Ovary (tissue), 9 donors: ENCODE measurements around the gene AKR1E2. TPM values are rescaled to one million over a fixed set of nuclear protein-coding genes. Genes with fewer than 3 reads are reported as not detected.

Source experiments
- DNase-seq, 5 donors: peaks; one replicate each; pipeline ENCODE4 v3.0.0-alpha.2; 2019 to 2020
- H3K27ac ChIP-seq, 2 donors: fragments of 200-600 bp; one replicate each; pipeline versions ENCODE4 v1.5.1 to v1.8.0; 2019 to 2022
- H3K27me3 ChIP-seq: fragments of 200-600 bp; one replicate; pipeline ENCODE4 v1.8.0; 2022
- H3K36me3 ChIP-seq: fragments of 200-600 bp; sonication (generic); one replicate; pipeline ENCODE4 v1.5.1; 2019
- H3K4me1 ChIP-seq: one replicate; pipeline ENCODE4 v1.8.1; 2013; ENCODE audit warnings: mild to moderate bottlenecking, moderate library complexity; ENCODE audit not compliant: insufficient read depth
- H3K4me3 ChIP-seq: fragments of 200-600 bp; sonication (generic); one replicate; pipeline ENCODE4 v1.5.1; 2017
- H3K9me3 ChIP-seq, 2 donors: fragments of 200-600 bp in 1 of 2; sonication (generic) in 1 of 2; one replicate each; pipeline versions ENCODE4 v1.5.1 to v1.8.1; 2013 to 2019; ENCODE audit warnings: mild to moderate bottlenecking in 1 of 2, moderate library complexity in 1 of 2
- EP300 ChIP-seq: sonication (generic); formaldehyde crosslinking; IDR thresholded peaks from one replicate; pipeline ENCODE4 v1.6.1; 2017; ENCODE audit warnings: antibody characterized with exemption
- POLR2A ChIP-seq: fragments of 450-650 bp; IDR thresholded peaks from one replicate; pipeline ENCODE4 v1.6.1; 2017; ENCODE audit warnings: antibody characterized with exemption, mild to moderate bottlenecking, moderate library complexity
- WGBS, 3 donors: extraction: QIAGEN DNeasy Blood & Tissue Kit in 1 of 3; methylation state at CpG; one replicate each; pipeline versions ENCODE4 v1.1.5 to v1.1.7; 2013 to 2017; 5-methylcytosine and 5-hydroxymethylcytosine counted together
- intact Hi-C, 4 donors: fragments of 100-400 bp; cut with DNase I; formaldehyde crosslinking; loops; one replicate each; pipeline versions ENCODE4 v1.11.0 to v1.15.1; 2022 to 2023
- polyA plus RNA-seq, 2 donors: library from polyadenylated mRNA; stranded (reverse); fragments of 200-250 nt in 1 of 2; fragments of 350-450 nt in 1 of 2; fragmentation: Illumina TruSeq in 1 of 2; extraction: RNeasy Lipid Tissue Mini Kit (QIAGEN cat#74804) in 1 of 2; gene quantifications; one replicate each; pipeline ENCODE4 v1.2.3, GENCODE V29; 2013 to 2014
- total RNA-seq, 7 donors: library from RNA; depleted of rRNA in 2 of 7; stranded (reverse); fragments of >200 nt in 2 of 7; fragmentation: NEBNext Ultra II Directional in 3 of 7; extraction: Animal tissue kit (Norgen Biotek cat#: 25700) in 3 of 7; gene quantifications; one replicate each; pipeline versions ENCODE4 v1.1.0 to v1.2.4, GENCODE V29; 2016 to 2023
- TF ChIP-seq, protein P1 (sequence below), 3 donors: fragments of 450-650 bp in 2 of 3; fragments of 200-600 bp in 1 of 3; IDR thresholded peaks; one replicate each; pipeline versions ENCODE4 v1.5.1 to v1.8.0; 2016 to 2022; ENCODE audit warnings: antibody characterized with exemption in 3 of 3, mild to moderate bottlenecking in 1 of 3
- donor health status: DM: no; HTN: no; CAD: no; lungs with moderate emphysema.
- donor health status: DM: no; HTN: no; CAD: no.
- donor health status: Bipolar disorder and iron deficiency.
- donor health status: DM: yes; HTN: yes; CAD: no.
- donor health status: DM: no; HTN: no; CAD: no.
- donor health status: DM: yes; HTN: yes; CAD: no.

Gene AKR1E2
- total and polyA plus RNA-seq, 9 donors = 1.3 to 8.1 (median 4.4) TPM

DNA sequence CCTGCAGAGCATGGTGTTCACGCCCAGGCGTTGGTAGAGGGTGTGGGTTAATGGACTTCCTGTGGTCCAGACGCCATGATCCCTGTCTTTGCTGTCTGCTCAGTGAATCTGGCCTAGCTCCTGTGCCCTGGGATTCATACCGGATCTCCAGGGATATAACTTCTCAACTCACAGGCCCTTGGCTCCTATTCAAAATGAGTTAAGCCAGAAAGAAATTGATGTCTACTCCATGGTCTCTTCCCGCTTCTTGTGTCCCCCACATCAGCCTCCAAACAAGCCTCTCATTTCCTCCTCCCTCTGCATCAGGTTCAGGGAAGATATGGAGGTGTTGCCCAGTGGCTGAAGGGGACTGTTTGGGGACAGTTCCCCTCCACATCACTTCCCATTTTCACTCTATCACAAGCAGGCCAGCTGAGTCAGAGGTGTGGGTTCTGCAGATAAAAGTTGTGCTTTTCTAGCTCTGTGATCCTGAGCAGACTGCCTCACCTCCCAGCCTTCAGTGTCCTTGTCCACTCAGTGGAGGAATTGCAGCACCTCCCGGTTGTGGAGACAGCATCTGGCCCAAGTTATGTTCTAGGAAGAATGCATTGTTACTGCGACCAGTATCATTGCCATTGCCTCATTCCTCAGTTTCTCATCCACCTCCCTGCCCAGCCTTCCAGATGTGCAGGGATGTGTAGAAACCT, 22.5 kb downstream of the AKR1E2 start:
- H3K4me1 ChIP-seq = peaks cover 1% of the 10 kb centered on the region
- DNase-seq = no peak
- 83 to 91% (median 87%) methylated on average over 7 of the region's 7 CpGs for WGBS, 3 donors

DNA sequence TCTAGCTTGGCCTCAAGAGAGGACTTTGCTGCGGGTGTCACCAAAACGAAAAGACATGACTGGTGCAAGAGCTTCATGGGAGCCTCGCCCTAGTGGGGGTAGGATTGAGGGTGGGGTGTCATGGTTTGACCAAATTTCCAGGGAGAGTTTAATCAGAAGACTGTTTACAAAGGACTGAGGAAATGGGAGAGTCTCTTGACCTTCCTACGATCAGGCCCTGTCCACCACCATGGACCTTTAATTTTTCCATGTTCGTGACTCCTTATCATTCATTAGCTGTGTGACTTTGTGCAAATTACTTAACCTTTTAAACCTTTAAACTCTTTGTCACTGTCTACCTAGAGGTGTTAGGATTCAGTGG, 23.0 kb downstream of the AKR1E2 start:
- 92 to 95% (median 93%) methylated on average over 5 of the region's 5 CpGs for WGBS, 3 donors
- TF ChIP-seq, protein P1, sequence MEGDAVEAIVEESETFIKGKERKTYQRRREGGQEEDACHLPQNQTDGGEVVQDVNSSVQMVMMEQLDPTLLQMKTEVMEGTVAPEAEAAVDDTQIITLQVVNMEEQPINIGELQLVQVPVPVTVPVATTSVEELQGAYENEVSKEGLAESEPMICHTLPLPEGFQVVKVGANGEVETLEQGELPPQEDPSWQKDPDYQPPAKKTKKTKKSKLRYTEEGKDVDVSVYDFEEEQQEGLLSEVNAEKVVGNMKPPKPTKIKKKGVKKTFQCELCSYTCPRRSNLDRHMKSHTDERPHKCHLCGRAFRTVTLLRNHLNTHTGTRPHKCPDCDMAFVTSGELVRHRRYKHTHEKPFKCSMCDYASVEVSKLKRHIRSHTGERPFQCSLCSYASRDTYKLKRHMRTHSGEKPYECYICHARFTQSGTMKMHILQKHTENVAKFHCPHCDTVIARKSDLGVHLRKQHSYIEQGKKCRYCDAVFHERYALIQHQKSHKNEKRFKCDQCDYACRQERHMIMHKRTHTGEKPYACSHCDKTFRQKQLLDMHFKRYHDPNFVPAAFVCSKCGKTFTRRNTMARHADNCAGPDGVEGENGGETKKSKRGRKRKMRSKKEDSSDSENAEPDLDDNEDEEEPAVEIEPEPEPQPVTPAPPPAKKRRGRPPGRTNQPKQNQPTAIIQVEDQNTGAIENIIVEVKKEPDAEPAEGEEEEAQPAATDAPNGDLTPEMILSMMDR (IDR thresholded peaks at IDR 0.05) = no peak
- TF ChIP-seq POLR2A (no peak), EP300 (no peak)
- H3K4me3 ChIP-seq = no peak overlapping the region
- intact Hi-C loops = loop anchor here in 2 of 4 donors (5.0 to 10.0 kb wide), 3 partner anchors 248 to 583 kb away; no protein-coding TSS in a partner anchor
- H3K4me1 ChIP-seq = peaks cover 1% of the 10 kb centered on the region
- H3K36me3 ChIP-seq = no peaks in the 10 kb centered on the region
- H3K9me3 ChIP-seq = no peaks in the 10 kb centered on the region
- no peaks in the 10 kb centered on the region for H3K27me3 ChIP-seq
- no peak overlapping the region for H3K27ac ChIP-seq
- no peak for DNase-seq

More for the DNA sequence above, 22.5 kb downstream of the AKR1E2 start:
- H3K9me3 ChIP-seq = no peaks in the 10 kb centered on the region
- no peak overlapping the region for H3K4me3 ChIP-seq
- H3K27ac ChIP-seq = no peak overlapping the region
- H3K27me3 ChIP-seq = no peaks in the 10 kb centered on the region
- no peak for TF ChIP-seq EP300
- no peak for TF ChIP-seq POLR2A
- TF ChIP-seq, protein P1 (IDR thresholded peaks at IDR 0.05) = no peak
- intact Hi-C loops = loop anchor here in 2 of 4 donors (5.0 to 10.0 kb wide), 3 partner anchors 249 to 584 kb away; no protein-coding TSS in a partner anchor
- no peaks in the 10 kb centered on the region for H3K36me3 ChIP-seq

DNA sequence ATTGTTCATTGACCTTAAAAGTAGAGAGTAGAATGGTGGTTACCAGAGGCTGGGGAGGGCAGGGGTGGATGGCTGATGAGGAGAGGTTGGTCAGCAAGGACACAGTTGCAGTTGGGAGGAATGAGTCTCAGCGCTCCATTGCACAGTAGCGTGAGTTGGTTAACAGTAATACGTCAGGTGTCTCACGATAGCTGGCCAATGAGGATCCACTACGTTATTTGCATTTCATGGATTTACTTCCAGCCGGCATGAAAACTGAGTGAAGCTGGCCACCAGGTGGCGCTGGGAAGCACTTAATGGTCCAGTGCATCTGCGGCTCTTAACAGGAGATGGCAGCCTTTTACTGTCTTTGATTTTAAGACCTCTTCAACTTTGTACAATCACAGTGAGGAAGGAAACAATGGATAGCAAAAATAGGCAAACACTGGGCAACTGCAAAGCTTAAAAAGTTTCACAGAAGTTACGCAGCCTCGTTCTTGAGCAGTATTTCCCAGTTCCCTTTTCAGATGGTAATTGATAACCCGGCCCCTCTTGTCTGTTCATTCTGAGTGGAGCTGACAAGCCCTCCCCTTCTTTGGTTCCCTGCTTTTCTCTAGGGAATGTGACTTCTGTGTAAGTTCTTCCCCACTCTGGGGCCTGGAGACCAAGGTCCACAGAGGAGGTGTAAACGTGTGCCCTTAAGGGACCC, 23.7 kb downstream of the AKR1E2 start:
- no peak overlapping the region for H3K4me3 ChIP-seq
- peaks cover 1% of the 10 kb centered on the region for H3K4me1 ChIP-seq
- H3K9me3 ChIP-seq = no peaks in the 10 kb centered on the region
- peak; percentile 86 to 94 (median 93) for DNase-seq
- H3K27me3 ChIP-seq = no peaks in the 10 kb centered on the region
- no peaks in the 10 kb centered on the region for H3K36me3 ChIP-seq
- WGBS, 3 donors = 5 to 7% (median 6%) methylated on average over 12 of the region's 12 CpGs
- TF ChIP-seq, protein P1 (IDR thresholded peaks at IDR 0.05) = peak; percentile 87 to 99 (median 99)
- peak; percentile 32 for TF ChIP-seq POLR2A
- TF ChIP-seq EP300 = no peak
- H3K27ac ChIP-seq = no peak overlapping the region
- intact Hi-C loops = loop anchor here in 3 of 4 donors (5.0 to 10.0 kb wide), 5 partner anchors 243 to 583 kb away; partner anchors contain the start of gene AKR1C3 (in 1 of the 3)

DNA sequence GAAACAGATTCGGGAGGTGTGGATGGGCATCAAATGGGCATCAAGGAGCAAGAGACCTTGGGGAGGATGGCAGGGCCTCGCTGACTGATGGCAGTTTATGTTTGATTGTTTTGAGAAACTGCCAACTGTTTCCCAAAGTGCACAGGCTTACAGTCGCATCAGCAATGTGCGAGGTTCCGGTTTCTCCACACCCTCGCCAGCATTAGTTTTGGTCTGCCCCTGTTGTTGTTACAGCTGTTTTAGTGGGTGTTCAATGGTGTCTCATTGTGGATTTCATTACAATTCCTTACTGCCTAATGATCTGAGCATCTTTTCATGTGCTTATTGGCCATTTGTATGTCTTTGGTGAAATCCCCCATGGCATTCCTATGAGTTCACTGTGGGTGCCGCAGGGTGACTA, 24.4 kb downstream of the AKR1E2 start:
- Histone ChIP-seq H3K4me1 (peaks cover 1% of the 10 kb centered on the region), H3K27ac (no peak overlapping the region), H3K27me3 (no peaks in the 10 kb centered on the region), H3K36me3 (no peaks in the 10 kb centered on the region), H3K9me3 (no peaks in the 10 kb centered on the region), H3K4me3 (no peak overlapping the region)
- TF ChIP-seq EP300 (no peak), POLR2A (no peak)
- TF ChIP-seq, protein P1 (IDR thresholded peaks at IDR 0.05) = no peak
- no peak for DNase-seq
- 85 to 92% (median 90%) methylated on average over 7 of the region's 7 CpGs for WGBS, 3 donors
- intact Hi-C loops = loop anchor here in 2 of 4 donors (5.0 to 10.0 kb wide), 3 partner anchors 242 to 532 kb away; partner anchors contain the start of gene AKR1C3 (in 1 of the 2)
